Immature natural killer cell (primary cell): ENCODE data around the gene SMARCA4. TPM values are rescaled to one million over a fixed set of nuclear protein-coding genes. Genes with fewer than 3 reads are reported as not detected.

ENCODE experiments used
- DNase-seq, 3 donors: peaks; one replicate each; pipeline ENCODE4 v3.0.0; 2022; ENCODE audit warnings: mixed read lengths in 1 of 3
- H3K27ac Mint-ChIP-seq, 6 donors: one replicate each; pipeline ENCODE4 v1.8.0; 2020; ENCODE audit warnings: mixed read lengths in 6 of 6, mild to moderate bottlenecking in 5 of 6, inconsistent platforms in 4 of 6, moderate library complexity in 3 of 6
- H3K27me3 Mint-ChIP-seq, 3 donors: one replicate each; pipeline ENCODE4 v1.8.0; 2020 to 2021; ENCODE audit warnings: low read depth in 3 of 3, mild to moderate bottlenecking in 3 of 3, mixed read lengths in 3 of 3, moderate library complexity in 3 of 3, inconsistent platforms in 1 of 3
- H3K36me3 Mint-ChIP-seq, 3 donors: one replicate each; pipeline ENCODE4 v1.8.0; 2020; ENCODE audit warnings: mixed read lengths in 3 of 3, inconsistent platforms in 2 of 3, mild to moderate bottlenecking in 2 of 3
- H3K4me1 Mint-ChIP-seq, 2 donors: one replicate each; pipeline ENCODE4 v1.8.0; 2020; ENCODE audit warnings: inconsistent platforms in 2 of 2, mild to moderate bottlenecking in 2 of 2, mixed read lengths in 2 of 2, moderate library complexity in 1 of 2
- H3K4me3 Mint-ChIP-seq, 5 donors: one replicate each; pipeline ENCODE4 v1.8.0; 2020; ENCODE audit warnings: mild to moderate bottlenecking in 5 of 5, mixed read lengths in 5 of 5, inconsistent platforms in 3 of 5, moderate library complexity in 3 of 5
- H3K9me3 Mint-ChIP-seq, 6 donors: one replicate each; pipeline ENCODE4 v1.8.0; 2020; ENCODE audit warnings: mild to moderate bottlenecking in 6 of 6, mixed read lengths in 6 of 6, inconsistent platforms in 4 of 6, moderate library complexity in 3 of 6
- polyA plus RNA-seq, 3 donors: library from polyadenylated mRNA; unstranded; fragments of 300-500 nt; fragmentation: Illumina TruSeq; gene quantifications; one replicate each; pipeline ENCODE4 v1.2.3, GENCODE V29; 2021

The SMARCA4 gene
- polyA plus RNA-seq, 3 donors from 2014 or later = 1.7 to 23.8 (median 6.6) TPM

- Mint-ChIP-seq H3K27me3 (no peaks in the 10 kb centered on the region), H3K9me3 (no peaks in the 10 kb centered on the region), H3K36me3 (peaks cover 12 to 43% (median 27%) of the 10 kb centered on the region in 3 donors), H3K4me3 (no peak overlapping the region), H3K27ac (no peak overlapping the region), H3K4me1 (no peaks in the 10 kb centered on the region)
- no peak for DNase-seq
Measured at GRCh38 chr19:11017275-11018035, 56.6 kb downstream of the SMARCA4 start.

GRCh38 chr19:11018179-11018578 is 57.3 kb downstream of the SMARCA4 start:
- no peaks in the 10 kb centered on the region for H3K9me3 Mint-ChIP-seq
- peak overlapping the region in 2 of 6 donors; percentile 40 for H3K27ac Mint-ChIP-seq
- no peak overlapping the region for H3K4me3 Mint-ChIP-seq
- H3K36me3 Mint-ChIP-seq = peaks cover 9 to 38% (median 24%) of the 10 kb centered on the region in 3 donors
- H3K4me1 Mint-ChIP-seq = no peaks in the 10 kb centered on the region
- no peak for DNase-seq
- H3K27me3 Mint-ChIP-seq = no peaks in the 10 kb centered on the region

GRCh38 chr19:11018763-11019162 is 57.9 kb downstream of the SMARCA4 start:
- H3K27ac Mint-ChIP-seq = peak overlapping the region in 2 of 6 donors; percentile 40
- H3K36me3 Mint-ChIP-seq = peaks cover 8 to 35% (median 22%) of the 10 kb centered on the region in 3 donors

GRCh38 chr19:11019262-11019661 is 58.4 kb downstream of the SMARCA4 start:
- peaks cover 8 to 35% (median 22%) of the 10 kb centered on the region in 3 donors for H3K36me3 Mint-ChIP-seq
- H3K27ac Mint-ChIP-seq = no peak overlapping the region
- H3K4me1 Mint-ChIP-seq = no peaks in the 10 kb centered on the region
- H3K9me3 Mint-ChIP-seq = no peaks in the 10 kb centered on the region
- DNase-seq = no peak
- H3K27me3 Mint-ChIP-seq = no peaks in the 10 kb centered on the region
- no peak overlapping the region for H3K4me3 Mint-ChIP-seq

More at GRCh38 chr19:11018763-11019162, 57.9 kb downstream of the SMARCA4 start:
- Mint-ChIP-seq H3K4me1 (no peaks in the 10 kb centered on the region), H3K4me3 (no peak overlapping the region), H3K27me3 (no peaks in the 10 kb centered on the region), H3K9me3 (no peaks in the 10 kb centered on the region)
- DNase-seq = no peak

GRCh38 chr19:11019824-11020223 is 59.0 kb downstream of the SMARCA4 start:
- no peaks in the 10 kb centered on the region for H3K9me3 Mint-ChIP-seq
- H3K27ac Mint-ChIP-seq = no peak overlapping the region
- H3K4me3 Mint-ChIP-seq = peak overlapping the region in 1 of 5 donors; percentile 18
- H3K27me3 Mint-ChIP-seq = no peaks in the 10 kb centered on the region
- H3K36me3 Mint-ChIP-seq = peaks cover 8 to 31% (median 18%) of the 10 kb centered on the region in 3 donors
- no peak for DNase-seq
- H3K4me1 Mint-ChIP-seq = no peaks in the 10 kb centered on the region

GRCh38 chr19:11020423-11020822 is 59.6 kb downstream of the SMARCA4 start:
- Mint-ChIP-seq H3K9me3 (no peaks in the 10 kb centered on the region), H3K27ac (peak overlapping the region in 1 of 6 donors; percentile 28), H3K36me3 (peaks cover 9 to 31% (median 12%) of the 10 kb centered on the region in 3 donors), H3K27me3 (no peaks in the 10 kb centered on the region), H3K4me3 (no peak overlapping the region), H3K4me1 (no peaks in the 10 kb centered on the region)
- no peak for DNase-seq

- H3K4me3 Mint-ChIP-seq = no peak overlapping the region
- peaks cover 8 to 35% (median 8%) of the 10 kb centered on the region in 3 donors for H3K36me3 Mint-ChIP-seq
- no peaks in the 10 kb centered on the region for H3K9me3 Mint-ChIP-seq
- H3K4me1 Mint-ChIP-seq = no peaks in the 10 kb centered on the region
- peak overlapping the region in 2 of 6 donors; percentile 14 to 28 for H3K27ac Mint-ChIP-seq
- H3K27me3 Mint-ChIP-seq = no peaks in the 10 kb centered on the region
- DNase-seq = no peak
Measured at GRCh38 chr19:11020982-11021759, 60.3 kb downstream of the SMARCA4 start.

- no peak for DNase-seq
- no peaks in the 10 kb centered on the region for H3K9me3 Mint-ChIP-seq
- H3K4me3 Mint-ChIP-seq = no peak overlapping the region
- H3K27me3 Mint-ChIP-seq = no peaks in the 10 kb centered on the region
- peaks cover 3 to 31% (median 4%) of the 10 kb centered on the region in 3 donors for H3K36me3 Mint-ChIP-seq
- no peaks in the 10 kb centered on the region for H3K4me1 Mint-ChIP-seq
- H3K27ac Mint-ChIP-seq = no peak overlapping the region
Measured at GRCh38 chr19:11021760-11022144, 60.9 kb downstream of the SMARCA4 start.

GRCh38 chr19:11023016-11023415 is 62.2 kb downstream of the SMARCA4 start:
- peaks cover 0 to 39% (median 3%) of the 10 kb centered on the region in 3 donors for H3K36me3 Mint-ChIP-seq
- no peaks in the 10 kb centered on the region for H3K4me1 Mint-ChIP-seq
- H3K9me3 Mint-ChIP-seq = no peaks in the 10 kb centered on the region
- H3K27me3 Mint-ChIP-seq = no peaks in the 10 kb centered on the region
- DNase-seq = no peak
- no peak overlapping the region for H3K4me3 Mint-ChIP-seq
- no peak overlapping the region for H3K27ac Mint-ChIP-seq

- Mint-ChIP-seq H3K27me3 (no peaks in the 10 kb centered on the region), H3K36me3 (peaks cover 0 to 36% (median 3%) of the 10 kb centered on the region in 3 donors), H3K27ac (no peak overlapping the region), H3K4me1 (no peaks in the 10 kb centered on the region), H3K4me3 (no peak overlapping the region), H3K9me3 (no peaks in the 10 kb centered on the region)
- no peak for DNase-seq
Measured at GRCh38 chr19:11023710-11024109, 62.9 kb downstream of the SMARCA4 start.

- no peak for DNase-seq
- no peak overlapping the region for H3K27ac Mint-ChIP-seq
- H3K9me3 Mint-ChIP-seq = no peaks in the 10 kb centered on the region
Measured at GRCh38 chr19:11024259-11024658, 63.4 kb downstream of the SMARCA4 start.

GRCh38 chr19:11025006-11025405 is 64.2 kb downstream of the SMARCA4 start:
- Mint-ChIP-seq H3K4me3 (no peak overlapping the region), H3K9me3 (no peaks in the 10 kb centered on the region), H3K27me3 (no peaks in the 10 kb centered on the region), H3K4me1 (peaks cover 0 to under 1% of the 10 kb centered on the region in 2 donors), H3K27ac (no peak overlapping the region), H3K36me3 (peaks cover 0 to 32% (median 3%) of the 10 kb centered on the region in 3 donors)
- no peak for DNase-seq

More at GRCh38 chr19:11024259-11024658, 63.4 kb downstream of the SMARCA4 start:
- no peaks in the 10 kb centered on the region for H3K4me1 Mint-ChIP-seq
- H3K27me3 Mint-ChIP-seq = no peaks in the 10 kb centered on the region
- no peak overlapping the region for H3K4me3 Mint-ChIP-seq
- peaks cover 0 to 32% (median 3%) of the 10 kb centered on the region in 3 donors for H3K36me3 Mint-ChIP-seq

- H3K4me1 Mint-ChIP-seq = peaks cover 0 to 3% of the 10 kb centered on the region in 2 donors
- H3K27ac Mint-ChIP-seq = no peak overlapping the region
- no peak for DNase-seq
- no peak overlapping the region for H3K4me3 Mint-ChIP-seq
- H3K9me3 Mint-ChIP-seq = no peaks in the 10 kb centered on the region
- H3K36me3 Mint-ChIP-seq = peaks cover 0 to 32% (median 3%) of the 10 kb centered on the region in 3 donors
- no peaks in the 10 kb centered on the region for H3K27me3 Mint-ChIP-seq
Measured at GRCh38 chr19:11025445-11025844, 64.6 kb downstream of the SMARCA4 start.

- Mint-ChIP-seq H3K27me3 (peaks cover 0 to under 1% (median 0%) of the 10 kb centered on the region in 3 donors), H3K27ac (no peak overlapping the region), H3K36me3 (peaks cover 0 to 27% (median 4%) of the 10 kb centered on the region in 3 donors), H3K4me3 (no peak overlapping the region), H3K4me1 (peaks cover under 1 to 4% of the 10 kb centered on the region in 2 donors), H3K9me3 (no peaks in the 10 kb centered on the region)
- DNase-seq = no peak
Measured at GRCh38 chr19:11025997-11026396, 65.2 kb downstream of the SMARCA4 start.
